Measurements from ENCODE around the gene HOMER2. TPM values are rescaled to one million over a fixed set of nuclear protein-coding genes. Genes with fewer than 3 reads are reported as not detected.

HOMER2 gene
- total and polyA plus RNA-seq, 2 of the 4 experiments (the other 2 are of a cell fraction) = 0.54 to 0.79 TPM

- WGBS, 2 experiments (ENCODE audit: extremely low coverage in 2 of 2, insufficient read length in 1 of 2) = no CpG with 5 or more reads among the region's 9 CpGs
- H3K56ac ChIP-seq (ENCODE audit: extremely low read depth, insufficient read depth, low read length) = no peak overlapping the region
- no peaks in the 10 kb centered on the region for H3K36me3 ChIP-seq (ENCODE audit: control insufficient read depth, insufficient read depth, low read length)
- H3K9me1 ChIP-seq (ENCODE audit: insufficient read depth, low read length) = no peaks in the 10 kb centered on the region
- H2BK120ac ChIP-seq (ENCODE audit: low read depth, low read length) = no peak overlapping the region
- no peak overlapping the region for H4K91ac ChIP-seq (ENCODE audit: insufficient read depth, low read depth, low read length)
- ATAC-seq (ENCODE audit: low read depth) (no peak), DNase-seq (peak; percentile 0)
- H2AK5ac ChIP-seq (ENCODE audit: low read depth, low read length) = no peak overlapping the region
- no peak overlapping the region for H2BK5ac ChIP-seq (ENCODE audit: low read depth, low read length, poor library complexity, severe bottlenecking)
- intact Hi-C loops (cut with micrococcal nuclease) (no loop called here), dilution Hi-C loops (cut with HindIII; ENCODE audit: low sequenced_read_pairs, unreplicated experiment) (no loop called here), in situ Hi-C loops (cut with MboI; ENCODE audit: low sequenced_read_pairs) (no loop called here)
- H4K5ac ChIP-seq (ENCODE audit: low read depth, low read length) = no peak overlapping the region
- no TSS peak for BruUV-seq (replicated peaks)
- no peak overlapping the region for H3K9ac ChIP-seq (ENCODE audit: low read depth, low read length)
- no peak overlapping the region for H2BK15ac ChIP-seq (ENCODE audit: low read depth, low read length)
- H3K23ac ChIP-seq (ENCODE audit: low read depth, low read length) = no peak overlapping the region
- no peak overlapping the region for H2AFZ ChIP-seq (replicated peaks; ENCODE audit: low read length, poor library complexity)
- no peak overlapping the region for H4K8ac ChIP-seq (ENCODE audit: low read depth in 2 of 2, low read length in 2 of 2)
- H2BK20ac ChIP-seq (ENCODE audit: low read depth, low read length) = no peak overlapping the region
- no peak overlapping the region for H2AK9ac ChIP-seq (replicated peaks; ENCODE audit: low read depth, low read length, poor library complexity)
- no peak for TF ChIP-seq RFX5 (IDR thresholded peaks at IDR 0.05; ENCODE audit: low read depth, low read length)
- no peak for TF ChIP-seq CHD1 (IDR thresholded peaks at IDR 0.05; ENCODE audit: low read depth, low read length)
- TF ChIP-seq SMC3 (IDR thresholded peaks at IDR 0.05; ENCODE audit: low read depth, low read length) = no peak
- TF ChIP-seq MAFK (IDR thresholded peaks at IDR 0.05; ENCODE audit: low read depth, low read length) = no peak
- TF ChIP-seq RAD21 (IDR thresholded peaks at IDR 0.05; ENCODE audit: low read length) = no peak
- no peak for TF ChIP-seq FOS (IDR thresholded peaks at IDR 0.05; ENCODE audit: low read depth, low read length)
- no peaks in the 10 kb centered on the region; the same call in none of the 2 replicates for H3K27me3 ChIP-seq (ENCODE audit: control insufficient read depth, insufficient read depth, low read length)
- ChIA-PET POLR2A (ENCODE audit: unreplicated experiment) (no interaction called here), CTCF (no interaction called here)
- no peak overlapping the region for H3K27ac ChIP-seq (ENCODE audit: insufficient read depth, low read length)
- H3K14ac ChIP-seq (replicated peaks; ENCODE audit: low read depth, low read length) = no peak overlapping the region
- no peaks in the 10 kb centered on the region for H4K20me1 ChIP-seq (ENCODE audit: insufficient read depth, low read length)
- no peak overlapping the region for H3K4me2 ChIP-seq (ENCODE audit: low read depth, low read length)
- H3K79me1 ChIP-seq (ENCODE audit: low read depth in 1 of 2, low read length in 2 of 2) = no peaks in the 10 kb centered on the region
- H3K4me1 ChIP-seq (ENCODE audit: control insufficient read depth, insufficient read depth, low read length) = peaks cover 3% of the 10 kb centered on the region; the same call in 1 of the 2 replicates
- H3K18ac ChIP-seq (ENCODE audit: low read depth, low read length) = no peak overlapping the region
- H3K4me3 ChIP-seq (ENCODE audit: insufficient read depth, low read depth, low read length) = no peak overlapping the region
- H3K9me3 ChIP-seq (ENCODE audit: control insufficient read depth, insufficient read depth, low read length) = no peaks in the 10 kb centered on the region
- H3K4ac ChIP-seq (ENCODE audit: low read depth, low read length) = no peak overlapping the region
Observed at GRCh38 chr15:82890338-82890994, 62.1 kb downstream of the HOMER2 start.
